ENCODE data around the gene OTUD7B. TPM values are rescaled to one million over a fixed set of nuclear protein-coding genes. Genes with fewer than 3 reads are reported as not detected.

Gene OTUD7B
- total and polyA plus RNA-seq, 10 of the 15 experiments (the other 5 are each of a cell fraction or from before 2014, with no cell fraction given) = 1.7 to 24.9 (median 6.6) TPM

DNA sequence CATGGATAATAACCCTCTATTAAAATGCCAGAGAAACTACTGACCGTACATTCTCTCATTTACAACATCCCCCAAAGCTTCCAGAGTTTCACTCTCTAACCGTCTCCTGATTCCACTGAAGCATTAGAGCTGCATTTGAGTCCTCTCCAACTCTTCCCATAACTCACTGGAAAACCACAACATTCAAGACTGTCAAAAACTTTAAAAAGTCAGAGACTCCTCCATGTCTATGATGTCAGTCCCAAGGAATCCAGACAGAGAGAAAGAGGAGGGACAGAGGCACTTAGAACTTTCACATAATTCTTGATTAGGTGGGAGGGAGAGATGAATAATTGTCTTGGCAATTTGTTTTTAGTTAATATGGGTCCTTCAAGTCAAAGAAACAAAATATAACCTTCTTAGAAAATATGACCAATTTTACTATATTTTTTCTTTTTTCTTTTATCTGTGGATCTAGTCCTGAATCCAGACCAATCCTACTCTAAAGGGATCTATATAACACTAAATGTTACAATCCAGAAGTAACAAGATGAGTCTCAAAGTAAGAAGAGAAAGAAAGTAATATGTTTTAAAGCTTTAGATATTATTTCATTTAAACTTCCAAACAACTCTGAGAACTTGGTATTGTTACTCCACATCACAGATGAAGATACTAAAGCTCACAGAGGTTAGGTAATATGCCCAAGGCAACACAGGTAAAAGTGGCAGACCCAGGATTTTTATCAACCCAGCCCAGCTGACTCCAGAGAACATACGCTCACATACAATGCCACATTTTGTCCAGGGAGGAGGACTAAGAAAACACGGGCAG, 23.8 kb downstream of the OTUD7B start (continued):
- TF ChIP-seq, protein P1, sequence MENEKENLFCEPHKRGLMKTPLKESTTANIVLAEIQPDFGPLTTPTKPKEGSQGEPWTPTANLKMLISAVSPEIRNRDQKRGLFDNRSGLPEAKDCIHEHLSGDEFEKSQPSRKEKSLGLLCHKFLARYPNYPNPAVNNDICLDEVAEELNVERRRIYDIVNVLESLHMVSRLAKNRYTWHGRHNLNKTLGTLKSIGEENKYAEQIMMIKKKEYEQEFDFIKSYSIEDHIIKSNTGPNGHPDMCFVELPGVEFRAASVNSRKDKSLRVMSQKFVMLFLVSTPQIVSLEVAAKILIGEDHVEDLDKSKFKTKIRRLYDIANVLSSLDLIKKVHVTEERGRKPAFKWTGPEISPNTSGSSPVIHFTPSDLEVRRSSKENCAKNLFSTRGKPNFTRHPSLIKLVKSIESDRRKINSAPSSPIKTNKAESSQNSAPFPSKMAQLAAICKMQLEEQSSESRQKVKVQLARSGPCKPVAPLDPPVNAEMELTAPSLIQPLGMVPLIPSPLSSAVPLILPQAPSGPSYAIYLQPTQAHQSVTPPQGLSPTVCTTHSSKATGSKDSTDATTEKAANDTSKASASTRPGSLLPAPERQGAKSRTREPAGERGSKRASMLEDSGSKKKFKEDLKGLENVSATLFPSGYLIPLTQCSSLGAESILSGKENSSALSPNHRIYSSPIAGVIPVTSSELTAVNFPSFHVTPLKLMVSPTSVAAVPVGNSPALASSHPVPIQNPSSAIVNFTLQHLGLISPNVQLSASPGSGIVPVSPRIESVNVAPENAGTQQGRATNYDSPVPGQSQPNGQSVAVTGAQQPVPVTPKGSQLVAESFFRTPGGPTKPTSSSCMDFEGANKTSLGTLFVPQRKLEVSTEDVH (IDR thresholded peaks at IDR 0.05; ENCODE audit: low read depth, partially characterized antibody) = no peak
- no peak for TF ChIP-seq BACH1 (IDR thresholded peaks at IDR 0.05; ENCODE audit: borderline replicate concordance)
- no peak for TF ChIP-seq ATF7 (IDR thresholded peaks at IDR 0.05; ENCODE audit: low read depth)

DNA sequence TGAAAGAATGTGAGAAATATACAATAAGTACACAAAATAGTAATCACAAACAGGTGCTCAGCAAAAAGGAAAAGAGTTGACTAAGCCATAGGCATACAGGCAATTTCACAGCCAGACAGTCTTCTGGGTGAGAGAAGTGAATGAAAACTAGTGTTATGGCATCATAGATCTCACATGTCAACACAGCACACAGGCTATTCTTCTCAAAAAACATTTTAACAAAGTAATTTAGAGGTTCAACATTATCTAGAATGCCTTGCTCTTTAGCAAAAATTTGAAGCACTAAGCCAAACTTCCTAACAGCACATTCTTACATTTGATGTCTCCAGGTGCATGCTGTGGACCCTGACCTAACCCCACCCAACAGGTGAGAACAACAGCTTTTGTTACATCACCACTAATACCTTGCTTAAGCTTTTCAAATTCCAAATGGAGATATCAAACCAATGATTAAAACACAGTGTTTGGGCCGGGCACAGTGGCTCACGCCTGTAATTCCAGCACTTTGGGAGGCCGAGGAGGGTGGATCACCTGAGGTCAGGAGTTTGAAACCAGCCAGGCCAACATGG, 30.5 kb downstream of the OTUD7B start:
- POLR2A ChIA-PET = interaction anchor here (1.3 kb wide), 1 partner anchor 17 kb away, joined by 6 read pairs; no protein-coding TSS in a partner anchor
- intact Hi-C loops (cut with micrococcal nuclease; ENCODE audit: unreplicated experiment) = no loop called here
- FAIRE-seq (peak; percentile 31), DNase-seq (ENCODE audit: low read depth, low spot score) (no peak), ATAC-seq (peak; percentile 60)
- Histone ChIP-seq H3K4me1 (ENCODE audit: control insufficient read depth, insufficient read depth, low read length) (peaks cover 21% of the 10 kb centered on the region), H3K27me3 (replicated peaks in 1 of 2; ENCODE audit: control insufficient read depth in 2 of 2, insufficient read depth in 2 of 2, low read length in 1 of 2) (no peaks in the 10 kb centered on the region), H3K9me3 (replicated peaks; ENCODE audit: control insufficient read depth, insufficient read depth, low read length) (no peaks in the 10 kb centered on the region), H4K20me1 (ENCODE audit: control insufficient read depth, insufficient read depth) (no peaks in the 10 kb centered on the region), H3K4me2 (ENCODE audit: control insufficient read depth, insufficient read depth) (no peak overlapping the region), H3K9ac (ENCODE audit: control insufficient read depth, insufficient read depth, low read length) (no peak overlapping the region), H3K79me2 (ENCODE audit: control insufficient read depth, insufficient read depth, low read length) (peaks cover 6% of the 10 kb centered on the region), H3K4me3 (no peak overlapping the region), H3K36me3 (ENCODE audit: control insufficient read depth in 2 of 2, insufficient read depth in 2 of 2, low read length in 1 of 2) (peaks cover 0 to 11% of the 10 kb centered on the region in 2 experiments; a peak in 3 of 4 replicates), H2AFZ (ENCODE audit: control insufficient read depth, low read depth, low read length) (no peak overlapping the region), H3K27ac (ENCODE audit: control insufficient read depth, insufficient read depth) (no peak overlapping the region)
- no TSS peak for BruUV-seq (replicated peaks)
- in situ Hi-C loops (cut with MboI) = no loop called here
- CTCF ChIA-PET = no interaction called here
- SMC1A ChIA-PET (ENCODE audit: uncharacterized antibody, unreplicated experiment) = interaction anchor here (0.8 to 1.8 kb wide), 4 partner anchors 19 to 51 kb away, joined by 3 to 5 read pairs (median 3); no protein-coding TSS in a partner anchor
- 97% methylated on average over 3 of the region's 3 CpGs for whole genome bisulfite sequencing (ENCODE audit: insufficient coverage, insufficient replicate concordance, low lambda C conversion rate, missing lambda C conversion rate)
- RAD21 ChIA-PET (ENCODE audit: unreplicated experiment) = interaction anchor here (1.5 kb wide), 1 partner anchor 15 kb away, joined by 4 read pairs; no protein-coding TSS in a partner anchor
- TF ChIP-seq ATF7 (IDR thresholded peaks at IDR 0.05; ENCODE audit: low read depth) (no peak), BRCA1 (IDR thresholded peaks at IDR 0.05; ENCODE audit: low read depth, low read length) (no peak), EP300 (IDR thresholded peaks at IDR 0.05; ENCODE audit: borderline replicate concordance in 1 of 2, control insufficient read depth in 1 of 2, low read depth in 2 of 2, low read length in 2 of 2) (no peak), TBL1XR1 (IDR thresholded peaks at IDR 0.05; ENCODE audit: low read depth, low read length) (no peak), GATAD2B (conservative IDR thresholded peaks at IDR 0.05; ENCODE audit: low read depth) (no peak), JUNB (IDR thresholded peaks at IDR 0.05) (no peak)
- TF ChIP-seq, protein P2, sequence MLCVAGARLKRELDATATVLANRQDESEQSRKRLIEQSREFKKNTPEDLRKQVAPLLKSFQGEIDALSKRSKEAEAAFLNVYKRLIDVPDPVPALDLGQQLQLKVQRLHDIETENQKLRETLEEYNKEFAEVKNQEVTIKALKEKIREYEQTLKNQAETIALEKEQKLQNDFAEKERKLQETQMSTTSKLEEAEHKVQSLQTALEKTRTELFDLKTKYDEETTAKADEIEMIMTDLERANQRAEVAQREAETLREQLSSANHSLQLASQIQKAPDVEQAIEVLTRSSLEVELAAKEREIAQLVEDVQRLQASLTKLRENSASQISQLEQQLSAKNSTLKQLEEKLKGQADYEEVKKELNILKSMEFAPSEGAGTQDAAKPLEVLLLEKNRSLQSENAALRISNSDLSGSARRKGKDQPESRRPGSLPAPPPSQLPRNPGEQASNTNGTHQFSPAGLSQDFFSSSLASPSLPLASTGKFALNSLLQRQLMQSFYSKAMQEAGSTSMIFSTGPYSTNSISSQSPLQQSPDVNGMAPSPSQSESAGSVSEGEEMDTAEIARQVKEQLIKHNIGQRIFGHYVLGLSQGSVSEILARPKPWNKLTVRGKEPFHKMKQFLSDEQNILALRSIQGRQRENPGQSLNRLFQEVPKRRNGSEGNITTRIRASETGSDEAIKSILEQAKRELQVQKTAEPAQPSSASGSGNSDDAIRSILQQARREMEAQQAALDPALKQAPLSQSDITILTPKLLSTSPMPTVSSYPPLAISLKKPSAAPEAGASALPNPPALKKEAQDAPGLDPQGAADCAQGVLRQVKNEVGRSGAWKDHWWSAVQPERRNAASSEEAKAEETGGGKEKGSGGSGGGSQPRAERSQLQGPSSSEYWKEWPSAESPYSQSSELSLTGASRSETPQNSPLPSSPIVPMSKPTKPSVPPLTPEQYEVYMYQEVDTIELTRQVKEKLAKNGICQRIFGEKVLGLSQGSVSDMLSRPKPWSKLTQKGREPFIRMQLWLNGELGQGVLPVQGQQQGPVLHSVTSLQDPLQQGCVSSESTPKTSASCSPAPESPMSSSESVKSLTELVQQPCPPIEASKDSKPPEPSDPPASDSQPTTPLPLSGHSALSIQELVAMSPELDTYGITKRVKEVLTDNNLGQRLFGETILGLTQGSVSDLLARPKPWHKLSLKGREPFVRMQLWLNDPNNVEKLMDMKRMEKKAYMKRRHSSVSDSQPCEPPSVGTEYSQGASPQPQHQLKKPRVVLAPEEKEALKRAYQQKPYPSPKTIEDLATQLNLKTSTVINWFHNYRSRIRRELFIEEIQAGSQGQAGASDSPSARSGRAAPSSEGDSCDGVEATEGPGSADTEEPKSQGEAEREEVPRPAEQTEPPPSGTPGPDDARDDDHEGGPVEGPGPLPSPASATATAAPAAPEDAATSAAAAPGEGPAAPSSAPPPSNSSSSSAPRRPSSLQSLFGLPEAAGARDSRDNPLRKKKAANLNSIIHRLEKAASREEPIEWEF (IDR thresholded peaks at IDR 0.05; ENCODE audit: insufficient replicate concordance, low read depth, low read length) = no peak
- TF ChIP-seq, protein P3, sequence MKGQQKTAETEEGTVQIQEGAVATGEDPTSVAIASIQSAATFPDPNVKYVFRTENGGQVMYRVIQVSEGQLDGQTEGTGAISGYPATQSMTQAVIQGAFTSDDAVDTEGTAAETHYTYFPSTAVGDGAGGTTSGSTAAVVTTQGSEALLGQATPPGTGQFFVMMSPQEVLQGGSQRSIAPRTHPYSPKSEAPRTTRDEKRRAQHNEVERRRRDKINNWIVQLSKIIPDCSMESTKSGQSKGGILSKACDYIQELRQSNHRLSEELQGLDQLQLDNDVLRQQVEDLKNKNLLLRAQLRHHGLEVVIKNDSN (IDR thresholded peaks at IDR 0.05; ENCODE audit: borderline replicate concordance, extremely low read length, insufficient read depth, low read depth, low read length) = no peak
